K562 (cell line): ENCODE measurements around the gene POGLUT2. TPM values are rescaled to one million over a fixed set of nuclear protein-coding genes. Genes with fewer than 3 reads are reported as not detected.
A peak's percentile ranks its signal among the peaks of the same experiment; 100 is the strongest.

Source experiments
- C11orf30 ChIP-seq: fragments of 450-650 bp; IDR thresholded peaks from 2 replicates; pipeline ENCODE4 v1.6.1; 2016; ENCODE audit warnings: low read depth, mild to moderate bottlenecking
- CC2D1A ChIP-seq: fragments of 450-650 bp; IDR thresholded peaks from 2 replicates; pipeline ENCODE4 v1.6.1; 2017; ENCODE audit warnings: mild to moderate bottlenecking
- DPF2 ChIP-seq: fragments of 450-650 bp; IDR thresholded peaks from 2 replicates; pipeline ENCODE4 v1.6.1; 2016
- FOXM1 ChIP-seq, 2 experiments: fragments of 450-650 bp in 1 of 2; sonication (generic) in 1 of 2; formaldehyde crosslinking in 1 of 2; IDR thresholded peaks; 2 replicates each; pipeline versions ENCODE4 v1.6.1 to v1.9.0; 2017 to 2022; ENCODE audit warnings: low read depth in 2 of 2, mild to moderate bottlenecking in 2 of 2, missing genetic modification reagents in 1 of 2, moderate library complexity in 1 of 2
- GTF2E2 ChIP-seq: fragments of 200-800 bp; sonication (Bioruptor generic); IDR thresholded peaks from 2 replicates; pipeline ENCODE4 v1.6.1; 2016; ENCODE audit warnings: missing genetic modification characterization, missing compliant biosample characterization
- HDAC2 ChIP-seq: fragments of 450-650 bp; IDR thresholded peaks from 2 replicates; pipeline ENCODE4 v1.6.1; 2016; ENCODE audit warnings: mild to moderate bottlenecking
- MTA3 ChIP-seq: fragments of 450-650 bp; formaldehyde crosslinking; IDR thresholded peaks from 2 replicates; pipeline ENCODE4 v1.6.1; 2017; ENCODE audit warnings: mild to moderate bottlenecking, borderline replicate concordance
- MXI1 ChIP-seq: IDR thresholded peaks from 2 replicates; pipeline ENCODE4 v1.6.1; 2011; ENCODE audit warnings: low read depth, mild to moderate bottlenecking, improper control_type of control experiment, low read length
- NR2C1 ChIP-seq, 2 experiments: fragments of 450-650 bp; IDR thresholded peaks; 2 replicates each; pipeline ENCODE4 v1.6.1; 2017; ENCODE audit warnings: mild to moderate bottlenecking in 2 of 2, antibody characterized with exemption in 1 of 2, inconsistent platforms in 1 of 2, missing compliant biosample characterization in 1 of 2, missing genetic modification characterization in 1 of 2
- NR2F6 ChIP-seq: fragments of 450-650 bp; formaldehyde crosslinking; IDR thresholded peaks from 2 replicates; pipeline ENCODE4 v1.4.0; 2020; ENCODE audit warnings: mild to moderate bottlenecking
- PML ChIP-seq: IDR thresholded peaks from 2 replicates; pipeline ENCODE4 v1.6.1; 2012; ENCODE audit warnings: low read length, inconsistent platforms
- TBL1XR1 ChIP-seq, 2 experiments: IDR thresholded peaks; 2 replicates each; pipeline ENCODE4 v1.6.1; 2012; ENCODE audit warnings: improper control_type of control experiment in 2 of 2, low read length in 2 of 2, mild to moderate bottlenecking in 1 of 2
- TCF3 ChIP-seq: sonication (generic); formaldehyde crosslinking; IDR thresholded peaks from 2 replicates; pipeline ENCODE4 v1.4.0; 2020; ENCODE audit warnings: mild to moderate bottlenecking, missing genetic modification reagents
- ZNF124 ChIP-seq: sonication (generic); formaldehyde crosslinking; IDR thresholded peaks from 2 replicates; pipeline ENCODE4 v1.8.1; 2022; ENCODE audit warnings: missing genetic modification reagents
- polyA plus RNA-seq, 8 experiments: library from polyadenylated mRNA; depleted of rRNA in 4 of 8; stranded (reverse) in 5 of 8; unstranded in 3 of 8; fragments of >200 nt; fragmentation: Nextera tagmentation in 2 of 8; fragmentation: Illumina TruSeq in 1 of 8; extraction: Ambion mirVana in 2 of 8; extraction: Trizol in 1 of 8; gene quantifications; 2 replicates each; pipeline versions ENCODE4 v1.2.1 to v1.2.3, GENCODE V29; 2011 to 2014; ENCODE audit warnings: inconsistent platforms in 1 of 8, missing spikeins in 1 of 8
- total RNA-seq, 7 experiments: library from RNA; depleted of rRNA in 6 of 7; stranded (reverse); fragments of >200 nt in 6 of 7; fragmentation: Illumina TruSeq in 2 of 7; extraction: Trizol in 2 of 7; gene quantifications; 2 replicates each; pipeline versions ENCODE4 v1.2.1 to v1.2.3, GENCODE V29; 2011 to 2021; ENCODE audit warnings: low replicate concordance in 1 of 7
- TF ChIP-seq, protein P1 (sequence below): fragments of 250-450 bp; sonication (Bioruptor Pico); IDR thresholded peaks from 2 replicates; pipeline ENCODE4 v1.8.0; 2022; ENCODE audit warnings: inconsistent platforms, mild to moderate bottlenecking, moderate library complexity, borderline replicate concordance
- TF ChIP-seq, protein P2 (sequence below): fragments of 250-450 bp; sonication (Bioruptor Pico); IDR thresholded peaks from 2 replicates; pipeline ENCODE4 v1.4.0; 2020; ENCODE audit warnings: mild to moderate bottlenecking
- TF ChIP-seq, protein P3 (sequence below): fragments of 450-650 bp; IDR thresholded peaks from 2 replicates; pipeline ENCODE4 v1.7.1; 2018; ENCODE audit warnings: mild to moderate bottlenecking, low read depth; ENCODE audit not compliant: partially characterized antibody

POGLUT2 gene
- total and polyA plus RNA-seq, 9 of the 15 experiments (the other 6 are each of a cell fraction or from before 2014, with no cell fraction given), result 3.8 to 11.8 (median 10.8) TPM

DNA sequence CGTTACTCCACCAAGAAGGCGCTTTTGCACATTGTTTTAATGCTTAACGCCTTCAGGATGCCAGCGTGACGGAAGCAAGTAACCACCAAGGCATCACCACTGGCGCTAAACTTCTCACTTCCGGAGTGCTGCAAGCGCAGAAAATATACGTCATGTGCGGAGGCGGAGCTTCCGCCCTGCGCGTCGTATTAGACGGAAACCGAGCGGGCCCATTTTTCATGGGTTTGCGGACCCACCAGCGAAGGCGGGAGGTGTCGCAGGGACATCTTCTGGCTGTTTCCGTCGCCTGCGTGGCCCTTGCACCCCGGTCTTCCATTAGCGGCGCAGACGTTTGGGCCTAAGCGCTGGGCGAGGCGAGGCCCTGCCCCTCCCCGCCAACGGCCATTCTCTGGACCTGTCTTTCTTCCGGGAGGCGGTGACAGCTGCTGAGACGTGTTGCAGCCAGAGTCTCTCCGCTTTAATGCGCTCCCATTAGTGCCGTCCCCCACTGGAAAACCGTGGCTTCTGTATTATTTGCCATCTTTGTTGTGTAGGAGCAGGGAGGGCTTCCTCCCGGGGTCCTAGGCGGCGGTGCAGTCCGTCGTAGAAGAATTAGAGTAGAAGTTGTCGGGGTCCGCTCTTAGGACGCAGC, 47.0 kb upstream of the POGLUT2 start, which contains the start of gene ERCC5 (continued):
- TF ChIP-seq NR2C1 (IDR thresholded peaks at IDR 0.05), result peak; percentile 76
- peak; percentile 62; the same call in 1 of the 2 replicates for TF ChIP-seq NR2C1 (tag; IDR thresholded peaks at IDR 0.05)
- peak; percentile 28; the same call in 1 of the 2 replicates for TF ChIP-seq HDAC2
- TF ChIP-seq TBL1XR1 (IDR thresholded peaks at IDR 0.05; ENCODE audit: low read length in 2 of 2), result peak in 1 of 2 experiments; percentile 85; a peak in 2 of 4 replicates
- TF ChIP-seq PML, result peak; percentile 40; the same call in 1 of the 2 replicates
- TF ChIP-seq TCF3 (CRISPR knock-in tag), result 0 out of 2 replicates have a peak, but pooled peaks have one; percentile 41
- TF ChIP-seq NR2F6 (CRISPR knock-in tag), result no peak
- TF ChIP-seq, protein P1, sequence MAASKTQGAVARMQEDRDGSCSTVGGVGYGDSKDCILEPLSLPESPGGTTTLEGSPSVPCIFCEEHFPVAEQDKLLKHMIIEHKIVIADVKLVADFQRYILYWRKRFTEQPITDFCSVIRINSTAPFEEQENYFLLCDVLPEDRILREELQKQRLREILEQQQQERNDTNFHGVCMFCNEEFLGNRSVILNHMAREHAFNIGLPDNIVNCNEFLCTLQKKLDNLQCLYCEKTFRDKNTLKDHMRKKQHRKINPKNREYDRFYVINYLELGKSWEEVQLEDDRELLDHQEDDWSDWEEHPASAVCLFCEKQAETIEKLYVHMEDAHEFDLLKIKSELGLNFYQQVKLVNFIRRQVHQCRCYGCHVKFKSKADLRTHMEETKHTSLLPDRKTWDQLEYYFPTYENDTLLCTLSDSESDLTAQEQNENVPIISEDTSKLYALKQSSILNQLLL (CRISPR knock-in tag), result no peak
- peak; percentile 96 for TF ChIP-seq C11orf30
- 0 out of 2 replicates have a peak, but pooled peaks have one; percentile 56 for TF ChIP-seq GTF2E2 (tag)
- TF ChIP-seq MTA3, result peak; percentile 99
- TF ChIP-seq, protein P2, sequence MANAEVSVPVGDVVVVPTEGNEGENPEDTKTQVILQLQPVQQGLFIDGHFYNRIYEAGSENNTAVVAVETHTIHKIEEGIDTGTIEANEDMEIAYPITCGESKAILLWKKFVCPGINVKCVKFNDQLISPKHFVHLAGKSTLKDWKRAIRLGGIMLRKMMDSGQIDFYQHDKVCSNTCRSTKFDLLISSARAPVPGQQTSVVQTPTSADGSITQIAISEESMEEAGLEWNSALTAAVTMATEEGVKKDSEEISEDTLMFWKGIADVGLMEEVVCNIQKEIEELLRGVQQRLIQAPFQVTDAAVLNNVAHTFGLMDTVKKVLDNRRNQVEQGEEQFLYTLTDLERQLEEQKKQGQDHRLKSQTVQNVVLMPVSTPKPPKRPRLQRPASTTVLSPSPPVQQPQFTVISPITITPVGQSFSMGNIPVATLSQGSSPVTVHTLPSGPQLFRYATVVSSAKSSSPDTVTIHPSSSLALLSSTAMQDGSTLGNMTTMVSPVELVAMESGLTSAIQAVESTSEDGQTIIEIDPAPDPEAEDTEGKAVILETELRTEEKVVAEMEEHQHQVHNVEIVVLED, result peak; percentile 61; the same call in 1 of the 2 replicates
- no peak for TF ChIP-seq MXI1
- TF ChIP-seq ZNF124, result no peak
- TF ChIP-seq, protein P3, sequence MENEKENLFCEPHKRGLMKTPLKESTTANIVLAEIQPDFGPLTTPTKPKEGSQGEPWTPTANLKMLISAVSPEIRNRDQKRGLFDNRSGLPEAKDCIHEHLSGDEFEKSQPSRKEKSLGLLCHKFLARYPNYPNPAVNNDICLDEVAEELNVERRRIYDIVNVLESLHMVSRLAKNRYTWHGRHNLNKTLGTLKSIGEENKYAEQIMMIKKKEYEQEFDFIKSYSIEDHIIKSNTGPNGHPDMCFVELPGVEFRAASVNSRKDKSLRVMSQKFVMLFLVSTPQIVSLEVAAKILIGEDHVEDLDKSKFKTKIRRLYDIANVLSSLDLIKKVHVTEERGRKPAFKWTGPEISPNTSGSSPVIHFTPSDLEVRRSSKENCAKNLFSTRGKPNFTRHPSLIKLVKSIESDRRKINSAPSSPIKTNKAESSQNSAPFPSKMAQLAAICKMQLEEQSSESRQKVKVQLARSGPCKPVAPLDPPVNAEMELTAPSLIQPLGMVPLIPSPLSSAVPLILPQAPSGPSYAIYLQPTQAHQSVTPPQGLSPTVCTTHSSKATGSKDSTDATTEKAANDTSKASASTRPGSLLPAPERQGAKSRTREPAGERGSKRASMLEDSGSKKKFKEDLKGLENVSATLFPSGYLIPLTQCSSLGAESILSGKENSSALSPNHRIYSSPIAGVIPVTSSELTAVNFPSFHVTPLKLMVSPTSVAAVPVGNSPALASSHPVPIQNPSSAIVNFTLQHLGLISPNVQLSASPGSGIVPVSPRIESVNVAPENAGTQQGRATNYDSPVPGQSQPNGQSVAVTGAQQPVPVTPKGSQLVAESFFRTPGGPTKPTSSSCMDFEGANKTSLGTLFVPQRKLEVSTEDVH, result peak; percentile 92
- TF ChIP-seq CC2D1A, result peak; percentile 60; the same call in 1 of the 2 replicates
- peak; percentile 38; the same call in 1 of the 2 replicates for TF ChIP-seq FOXM1 (IDR thresholded peaks at IDR 0.05; ENCODE audit: low read depth)
- TF ChIP-seq FOXM1 (CRISPR knock-in tag; IDR thresholded peaks at IDR 0.05; ENCODE audit: low read depth), result no peak
- no peak for TF ChIP-seq DPF2
